Lung microvascular endothelial cell (primary cell): ENCODE results near the gene HSP90B1. TPM values are rescaled to one million over a fixed set of nuclear protein-coding genes. Genes with fewer than 3 reads are reported as not detected.

ENCODE experiments used
- DNase-seq, 2 donors: peaks; one replicate each; pipeline versions ENCODE4 v3.0.0 to v3.0.0-alpha.2; 2010; ENCODE audit warnings: low read depth in 2 of 2
- total RNA-seq: library from RNA; depleted of rRNA; stranded (reverse); fragments of >200 nt; gene quantifications from 2 replicates; pipeline ENCODE4 v1.2.1, GENCODE V29; 2014

HSP90B1 gene
- total RNA-seq, 1 donor from 2014 or later: 1,246 TPM

GRCh38 chr12:103929046-103929783 lies 995 bp upstream of the HSP90B1 start:
- DNase-seq: peak; percentile 93 to 94

DNA sequence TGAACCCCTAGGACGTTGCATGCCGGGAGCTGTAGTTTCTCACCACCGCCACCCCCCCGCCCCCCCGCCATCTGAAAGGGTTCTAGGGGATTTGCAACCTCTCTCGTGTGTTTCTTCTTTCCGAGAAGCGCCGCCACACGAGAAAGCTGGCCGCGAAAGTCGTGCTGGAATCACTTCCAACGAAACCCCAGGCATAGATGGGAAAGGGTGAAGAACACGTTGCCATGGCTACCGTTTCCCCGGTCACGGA lies 501 bp upstream of the HSP90B1 start:
- no peak for DNase-seq

GRCh38 chr12:103930787-103931735 lies 851 bp downstream of the HSP90B1 start:
- peak; percentile 44 to 55 for DNase-seq

GRCh38 chr12:103933237-103933636 lies 3.0 kb downstream of the HSP90B1 start:
- no peak for DNase-seq

- DNase-seq: no peak
Measured at GRCh38 chr12:103936679-103937078, 6.5 kb downstream of the HSP90B1 start.

DNA sequence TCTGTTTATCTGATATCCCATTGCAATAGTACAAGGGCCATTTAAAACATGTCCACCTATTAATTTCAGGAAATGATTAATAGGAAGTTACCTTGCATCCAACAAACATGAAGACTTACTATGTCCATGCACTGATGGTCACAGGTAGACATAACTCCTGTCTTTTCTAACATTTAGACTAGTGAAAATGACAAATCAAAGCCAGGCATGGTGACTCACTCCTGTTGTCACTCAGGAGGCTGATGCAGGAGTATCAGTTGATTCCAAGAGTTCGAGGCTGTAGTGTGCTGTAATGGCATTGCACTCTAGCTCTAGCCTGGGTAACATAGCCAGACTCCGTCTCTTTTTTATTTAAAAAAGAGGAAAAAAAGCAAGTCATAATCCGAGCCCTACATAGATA lies 14.8 kb downstream of the HSP90B1 start:
- DNase-seq: no peak

DNA sequence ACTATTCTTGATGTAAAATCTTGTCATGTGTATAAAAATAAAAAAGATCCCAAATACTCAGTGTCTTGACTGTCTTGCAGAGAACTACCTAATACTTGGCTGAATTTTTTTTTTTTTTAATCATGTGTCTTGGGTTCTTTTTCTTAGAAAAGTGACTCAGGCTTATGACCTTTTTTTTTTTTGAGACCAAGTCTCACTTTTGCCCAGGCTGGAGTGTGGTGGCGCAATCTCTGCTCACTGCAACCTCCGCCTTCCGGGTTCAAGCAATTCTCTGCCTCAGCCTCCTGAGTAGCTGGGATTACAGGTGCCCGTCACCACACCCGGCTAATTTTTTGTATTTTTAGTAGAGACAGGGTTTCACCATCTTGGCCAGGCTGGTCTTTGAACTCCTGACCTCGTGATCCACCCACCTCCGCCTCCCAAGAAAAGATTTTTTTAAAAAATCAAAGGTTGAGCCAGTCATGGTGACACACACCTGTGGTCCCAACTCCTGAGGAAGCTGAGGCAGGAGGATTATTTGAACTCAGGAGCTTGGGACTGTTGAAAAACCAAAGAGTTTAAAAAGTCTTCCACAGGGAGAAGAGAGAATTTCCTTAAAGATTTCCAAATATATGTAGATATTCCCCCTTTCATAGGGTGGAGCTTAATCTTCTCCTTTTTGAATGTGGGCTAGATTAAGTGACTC lies 17.8 kb downstream of the HSP90B1 start:
- DNase-seq: no peak

GRCh38 chr12:103948746-103949406 lies 18.7 kb downstream of the HSP90B1 start:
- DNase-seq: no peak

- DNase-seq: no peak
Measured at GRCh38 chr12:103952497-103952896, 22.3 kb downstream of the HSP90B1 start.

DNA sequence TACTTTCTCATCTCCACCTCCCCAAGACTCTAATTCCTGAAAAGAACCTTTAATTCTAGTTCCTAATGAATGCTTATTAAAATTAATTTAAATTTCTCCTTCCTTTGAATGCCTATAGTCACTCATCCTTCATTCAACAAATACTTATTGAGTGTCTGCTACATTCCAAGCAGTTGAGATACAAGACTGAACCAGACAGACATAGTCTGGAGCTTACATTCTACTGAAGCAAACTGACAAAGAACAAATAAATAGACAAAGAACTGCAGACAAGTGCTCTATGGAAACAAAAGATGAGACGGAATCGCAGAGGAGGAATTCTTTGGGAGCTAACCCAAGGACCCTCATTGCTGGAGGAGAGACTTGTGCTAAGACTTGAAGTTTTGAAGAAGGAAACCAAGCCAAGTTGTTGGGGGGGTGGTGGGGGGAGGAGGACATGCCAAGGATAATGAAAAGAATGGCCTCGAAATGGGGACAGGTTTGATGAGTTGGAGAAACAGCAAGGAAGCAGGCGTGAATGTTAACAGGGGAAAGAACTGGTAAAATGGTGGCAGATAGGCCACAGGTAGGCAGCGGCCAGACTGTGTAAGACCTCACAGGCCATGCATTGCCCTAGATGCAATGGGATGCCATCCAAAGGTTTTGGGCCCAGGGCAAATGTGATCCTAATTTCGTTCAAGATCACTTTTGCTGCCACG lies 25.8 kb downstream of the HSP90B1 start:
- no peak for DNase-seq

DNA sequence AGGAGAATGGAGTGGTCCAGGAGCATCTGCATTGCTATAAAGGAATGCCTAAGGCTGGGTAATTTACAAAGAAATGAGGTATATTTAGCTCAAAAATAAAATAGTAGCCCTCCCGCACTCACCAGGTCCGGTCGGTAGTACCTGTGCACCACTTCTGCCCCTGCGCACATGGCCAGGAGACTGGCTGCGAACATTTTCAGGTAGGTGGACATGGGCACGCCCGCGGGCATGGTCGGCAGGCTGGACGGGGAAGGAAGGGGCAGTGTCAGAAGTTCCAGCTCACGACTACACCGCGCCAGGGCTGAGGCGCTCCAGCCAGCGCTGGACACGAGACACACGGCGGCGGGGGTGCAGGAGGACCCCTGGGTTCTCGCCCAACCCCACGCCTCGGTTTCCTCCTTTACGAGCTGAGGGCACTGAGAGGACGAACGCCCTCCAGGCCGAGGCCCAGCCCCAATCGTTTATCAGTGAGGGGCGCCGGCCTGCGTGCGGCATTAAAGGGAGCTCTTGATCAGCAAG lies 26.4 kb downstream of the HSP90B1 start:
- no peak for DNase-seq

- DNase-seq: no peak
Measured at GRCh38 chr12:103957865-103958388, 27.7 kb downstream of the HSP90B1 start.

GRCh38 chr12:103958621-103959020 lies 28.4 kb downstream of the HSP90B1 start:
- DNase-seq: no peak

- DNase-seq: no peak
Measured at GRCh38 chr12:103960616-103961227, 30.5 kb downstream of the HSP90B1 start.

DNA sequence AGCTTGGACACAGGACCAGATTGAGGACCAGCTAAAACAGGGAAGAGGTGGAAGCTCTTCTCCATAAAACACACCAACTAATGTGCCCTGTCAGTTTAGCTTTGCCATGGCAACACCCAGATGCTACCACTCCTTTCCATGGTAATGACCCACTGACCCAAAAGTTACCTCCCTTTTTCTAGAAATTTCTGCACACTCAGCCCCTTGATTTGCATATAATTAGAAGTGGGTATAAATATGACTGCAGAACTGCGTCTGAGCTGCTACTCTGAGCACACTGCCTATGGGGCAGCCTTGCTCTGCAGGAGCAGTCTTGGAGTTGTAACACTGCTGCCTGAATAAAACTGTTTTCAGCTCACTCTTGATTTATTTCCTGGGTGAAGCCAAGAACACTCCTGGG lies 32.3 kb downstream of the HSP90B1 start:
- DNase-seq: no peak

GRCh38 chr12:103964805-103965204 lies 34.6 kb downstream of the HSP90B1 start:
- DNase-seq: no peak

- no peak for DNase-seq
Measured at GRCh38 chr12:103965255-103965589, 35.0 kb downstream of the HSP90B1 start.

- peak; percentile 99 to 100 for DNase-seq
Measured at GRCh38 chr12:103965590-103966504, 35.6 kb downstream of the HSP90B1 start, which contains the start of gene TDG. Gene TDG (plus strand): TSS chr12:103965872. CDS start chr12:103966038, 166 bp downstream.

GRCh38 chr12:103966736-103967135 lies 36.5 kb downstream of the HSP90B1 start:
- no peak for DNase-seq
